Upper lobe of left lung (tissue), 4 donors: ENCODE measurements around the gene STIM1.

Experiments used
- CTCF ChIP-seq, 6 experiments: fragments of 450-650 bp in 4 of 6; fragments of 200-600 bp in 2 of 6; sonication (generic) in 2 of 6; IDR thresholded peaks; one replicate each; pipeline ENCODE4 v1.5.1; 2016 to 2019; ENCODE audit warnings: antibody characterized with exemption in 6 of 6
- POLR2A ChIP-seq, 4 donors: fragments of 450-650 bp; IDR thresholded peaks; one replicate each; pipeline ENCODE4 v1.5.1; 2016 to 2017; ENCODE audit warnings: antibody characterized with exemption in 4 of 4, mild to moderate bottlenecking in 2 of 4

GRCh38 chr11:4032097-4032496 is 176.6 kb downstream of the STIM1 start:
- TF ChIP-seq CTCF (IDR thresholded peaks at IDR 0.05) (no peak), POLR2A (IDR thresholded peaks at IDR 0.05) (no peak)
